A673 (cell line): ENCODE results near the gene TTC28. TPM values are rescaled to one million over a fixed set of nuclear protein-coding genes. Genes with fewer than 3 reads are reported as not detected.

Experiments used
- BruUV-seq: library from RNA; stranded (reverse); fragments of 400-500 nt; replicated peaks from 2 replicates; lab custom pipeline; 2021; lab: Mats Ljungman, UMichigan
- CTCF ChIA-PET: fragments of 300-600 bp; sonication (Branson Sonifier 250); formaldehyde crosslinking; loops from one replicate; lab custom pipeline; 2022; ENCODE audit warnings: antibody characterized with exemption; lab: Charles Lee
- POLR2A ChIA-PET: fragments of 300-600 bp; sonication (Branson Sonifier 250); formaldehyde crosslinking; loops from one replicate; lab custom pipeline; 2022; ENCODE audit warnings: antibody characterized with exemption; ENCODE audit not compliant: low non-redundant PET; lab: Charles Lee
- DNase-seq: peaks from one replicate; pipeline ENCODE4 v3.0.0-alpha.2; 2015; ENCODE audit warnings: low spot score
- H3K27ac ChIP-seq: fragments of 200-600 bp; sonication (generic); 2 replicates; pipeline ENCODE4 v1.5.1; 2016; ENCODE audit warnings: mixed run types, low read depth, mild to moderate bottlenecking, mixed read lengths, antibody characterized with exemption, low read length; ENCODE audit not compliant: poor library complexity, severe bottlenecking
- H3K27me3 ChIP-seq: fragments of 200-600 bp; sonication (generic); replicated peaks from 2 replicates; pipeline ENCODE4 v1.6.1; 2017; ENCODE audit warnings: mixed run types, low read depth, mild to moderate bottlenecking, mixed read lengths, antibody characterized with exemption, low read length; ENCODE audit not compliant: insufficient read depth, poor library complexity
- H3K36me3 ChIP-seq: fragments of 200-600 bp; sonication (generic); 2 replicates; pipeline ENCODE4 v1.6.1; 2016; ENCODE audit warnings: mixed run types, mild to moderate bottlenecking, mixed read lengths, antibody characterized with exemption, low read length; ENCODE audit not compliant: insufficient read depth, poor library complexity, severe bottlenecking
- H3K4me1 ChIP-seq: fragments of 200-600 bp; sonication (generic); 2 replicates; pipeline ENCODE4 v1.6.1; 2017; ENCODE audit warnings: mixed run types, mild to moderate bottlenecking, mixed read lengths, antibody characterized with exemption, low read length; ENCODE audit not compliant: insufficient read depth, poor library complexity, severe bottlenecking
- H3K4me3 ChIP-seq: fragments of 200-600 bp; sonication (generic); 2 replicates; pipeline ENCODE4 v1.5.1; 2016; ENCODE audit warnings: low read depth, mixed run types, mild to moderate bottlenecking, mixed read lengths, low read length; ENCODE audit not compliant: poor library complexity, severe bottlenecking
- H3K9me3 ChIP-seq: fragments of 200-600 bp; sonication (generic); 2 replicates; pipeline ENCODE4 v1.6.1; 2016; ENCODE audit warnings: mixed run types, low read depth, mild to moderate bottlenecking, mixed read lengths, antibody characterized with exemption, low read length; ENCODE audit not compliant: poor library complexity, severe bottlenecking
- CTCF ChIP-seq: fragments of 300-800, 200-600 bp; sonication (generic); conservative IDR thresholded peaks from 2 replicates; pipeline ENCODE4 v1.5.1; 2017; ENCODE audit warnings: low read depth, mild to moderate bottlenecking, antibody characterized with exemption, low read length, moderate library complexity, mixed read lengths
- EZH2 ChIP-seq: fragments of 200-600 bp; sonication (generic); IDR thresholded peaks from 2 replicates; pipeline ENCODE4 v1.6.1; 2017; ENCODE audit warnings: borderline replicate concordance, low read depth, mild to moderate bottlenecking, mixed read lengths, antibody characterized with exemption, low read length; ENCODE audit not compliant: poor library complexity, severe bottlenecking
- intact Hi-C: fragments of 100-400 bp; cut with micrococcal nuclease; formaldehyde crosslinking; loops from one replicate; pipeline ENCODE4 v1.10.0; 2022; ENCODE audit not compliant: unreplicated experiment
- total RNA-seq: library from RNA; stranded (reverse); gene quantifications from 2 replicates; pipeline ENCODE4 v1.2.3, GENCODE V29; 2021

TTC28 gene
- total RNA-seq, 1 experiment from 2014 or later, result 48.7 TPM

GRCh38 chr22:28411125-28411524 lies 268.5 kb downstream of the TTC28 start:
- H3K27ac ChIP-seq, result no peak overlapping the region
- ChIA-PET POLR2A (no interaction called here), CTCF (no interaction called here)
- no peaks in the 10 kb centered on the region for H3K27me3 ChIP-seq
- H3K4me1 ChIP-seq, result peaks cover 24% of the 10 kb centered on the region
- TF ChIP-seq EZH2 (no peak), CTCF (no peak)
- no TSS peak for BruUV-seq
- H3K36me3 ChIP-seq, result no peaks in the 10 kb centered on the region
- H3K4me3 ChIP-seq, result no peak overlapping the region
- intact Hi-C loops, result no loop called here
- DNase-seq, result no peak
- H3K9me3 ChIP-seq, result no peaks in the 10 kb centered on the region

GRCh38 chr22:28410050-28410816 lies 269.4 kb downstream of the TTC28 start:
- ChIA-PET CTCF (no interaction called here), POLR2A (no interaction called here)
- Histone ChIP-seq H3K27me3 (no peaks in the 10 kb centered on the region), H3K36me3 (no peaks in the 10 kb centered on the region), H3K27ac (no peak overlapping the region), H3K4me3 (no peak overlapping the region), H3K4me1 (peaks cover 19% of the 10 kb centered on the region), H3K9me3 (no peaks in the 10 kb centered on the region)
- TF ChIP-seq EZH2 (no peak), CTCF (no peak)
- intact Hi-C loops, result no loop called here
- peak; percentile 27 for DNase-seq
- BruUV-seq, result no TSS peak

GRCh38 chr22:28408709-28409108 lies 270.9 kb downstream of the TTC28 start:
- no TSS peak for BruUV-seq
- no peak overlapping the region for H3K27ac ChIP-seq
- POLR2A ChIA-PET, result no interaction called here
- H3K36me3 ChIP-seq, result no peaks in the 10 kb centered on the region
- CTCF ChIA-PET, result no interaction called here
- no peaks in the 10 kb centered on the region for H3K9me3 ChIP-seq
- no peaks in the 10 kb centered on the region for H3K27me3 ChIP-seq
- intact Hi-C loops, result no loop called here
- peaks cover 19% of the 10 kb centered on the region for H3K4me1 ChIP-seq
- TF ChIP-seq CTCF (no peak), EZH2 (no peak)
- DNase-seq, result no peak
- no peak overlapping the region for H3K4me3 ChIP-seq
